NCI-H2107 (cell line): ENCODE measurements around the gene DIO1.
"Not testable (repeated sequence)": the region's sequence is repeated elsewhere in the genome, so short reads cannot be mapped to it uniquely, and the experiment has no call there.

Experiments used
- DNase-seq: peaks from one replicate; lab custom pipeline; 2025; lab: John Stamatoyannopoulos, UW

DIO1 gene

GRCh38 chr1:53893999-53894636 lies at the start of gene DIO1:
Gene DIO1, plus strand, starts transcription at chr1:53894187. Its CDS starts 24 bp downstream, at chr1:53894211.
- DNase-seq: no peak

GRCh38 chr1:53847980-53848379 lies 46.0 kb upstream of the DIO1 start:
- DNase-seq: no peak

- no peak for DNase-seq
Observed at GRCh38 chr1:53850082-53850673, 43.8 kb upstream of the DIO1 start.

GRCh38 chr1:53851571-53852285 lies 42.3 kb upstream of the DIO1 start:
- DNase-seq: no peak

- peak; percentile 51 for DNase-seq
Observed at GRCh38 chr1:53860967-53861411, 33.0 kb upstream of the DIO1 start.

GRCh38 chr1:53862507-53862906 lies 31.5 kb upstream of the DIO1 start:
- no peak for DNase-seq

- no peak for DNase-seq
Observed at GRCh38 chr1:53868565-53868964, 25.4 kb upstream of the DIO1 start.

- DNase-seq: no peak
Observed at GRCh38 chr1:53869454-53870117, 24.4 kb upstream of the DIO1 start.

- DNase-seq: no peak
Observed at GRCh38 chr1:53871221-53871620, 22.8 kb upstream of the DIO1 start.

GRCh38 chr1:53871773-53872484 lies 22.1 kb upstream of the DIO1 start:
- DNase-seq: no peak

GRCh38 chr1:53875150-53875549 lies 18.8 kb upstream of the DIO1 start:
- not testable (repeated sequence) for DNase-seq

GRCh38 chr1:53878492-53879105 lies 15.4 kb upstream of the DIO1 start:
- DNase-seq: peak; percentile 7

GRCh38 chr1:53881853-53882252 lies 12.1 kb upstream of the DIO1 start:
- not testable (repeated sequence) for DNase-seq

GRCh38 chr1:53883600-53883999 lies 10.4 kb upstream of the DIO1 start:
- not testable (repeated sequence) for DNase-seq

GRCh38 chr1:53888681-53889080 lies 5.3 kb upstream of the DIO1 start:
- no peak for DNase-seq

- DNase-seq: peak; percentile 72
Observed at GRCh38 chr1:53889304-53890298, 4.4 kb upstream of the DIO1 start, which contains the start of gene YIPF1. Gene YIPF1, minus strand, starts transcription at chr1:53889797. Its CDS starts 860 bp downstream, at chr1:53888937.

- DNase-seq: no peak
Observed at GRCh38 chr1:53890522-53890941, 3.5 kb upstream of the DIO1 start.

- DNase-seq: no peak
Observed at GRCh38 chr1:53891018-53891417, 3.0 kb upstream of the DIO1 start.

- DNase-seq: no peak
Observed at GRCh38 chr1:53891678-53892077, 2.3 kb upstream of the DIO1 start.

GRCh38 chr1:53892911-53893310 lies 1.1 kb upstream of the DIO1 start:
- DNase-seq: no peak
